H7 (cell line): Measurements from ENCODE around the gene METTL21C. TPM values are rescaled to one million over a fixed set of nuclear protein-coding genes. Genes with fewer than 3 reads are reported as not detected.

Experiments used
- DNase-seq: peaks from one replicate; pipeline ENCODE4 v3.0.0; 2012
- H3K27me3 ChIP-seq: 2 replicates; pipeline ENCODE4 v1.6.0; 2011; ENCODE audit warnings: mild to moderate bottlenecking, low read length; ENCODE audit not compliant: control insufficient read depth, insufficient read depth
- H3K36me3 ChIP-seq: replicated peaks from 2 replicates; pipeline ENCODE4 v1.5.1; 2011; ENCODE audit warnings: low read length; ENCODE audit not compliant: control insufficient read depth, insufficient read depth
- H3K4me3 ChIP-seq: 2 replicates; pipeline ENCODE4 v1.5.1; 2011; ENCODE audit warnings: low read depth, mild to moderate bottlenecking, control low read depth, low read length, moderate library complexity; ENCODE audit not compliant: insufficient read depth
- total RNA-seq: library from RNA; depleted of rRNA; stranded (reverse); fragments of >200 nt; shearing (Covaris generic); gene quantifications from 2 replicates; pipeline ENCODE4 v1.2.3, GENCODE V29; 2014; rRNA removed

METTL21C gene
- not detected in 2 replicates for total RNA-seq

DNA sequence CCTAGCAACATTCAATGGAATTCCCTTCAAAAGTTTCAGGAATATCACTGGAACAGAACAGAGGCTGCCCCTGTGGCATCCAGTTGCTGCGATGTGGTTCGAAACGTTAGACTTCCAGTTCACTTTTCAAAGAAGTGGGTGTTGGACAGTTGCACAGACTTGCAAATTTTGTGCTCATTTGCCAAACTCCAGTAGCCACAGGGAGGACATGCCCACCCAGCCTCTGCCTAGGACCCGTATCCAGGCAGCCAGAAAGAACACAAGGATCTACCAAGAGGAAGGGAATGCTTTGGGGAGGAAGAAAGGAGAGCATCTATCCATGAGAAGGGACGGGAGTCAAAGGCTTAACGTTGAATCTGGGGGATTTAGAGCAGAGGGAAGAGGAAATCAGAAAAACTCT is at the start of gene METTL21C:
TSS of gene METTL21C (minus strand) at position 108 of the 400 bp plus-strand sequence. CDS start 546 bp downstream, outside the sequence.
- Histone ChIP-seq H3K27me3 (no peaks in the 10 kb centered on the region), H3K36me3 (no peaks in the 10 kb centered on the region), H3K4me3 (no peak within 1 kb of the TSS)
- DNase-seq = no peak

GRCh38 chr13:102742506-102742905 is 47.7 kb upstream of the METTL21C start:
- no peaks in the 10 kb centered on the region for H3K27me3 ChIP-seq

GRCh38 chr13:102742101-102742500 is 47.3 kb upstream of the METTL21C start:
- Histone ChIP-seq H3K36me3 (no peaks in the 10 kb centered on the region), H3K27me3 (no peaks in the 10 kb centered on the region), H3K4me3 (no peak overlapping the region)
- no peak for DNase-seq

More at GRCh38 chr13:102742506-102742905, 47.7 kb upstream of the METTL21C start:
- Histone ChIP-seq H3K4me3 (no peak overlapping the region), H3K36me3 (no peaks in the 10 kb centered on the region)
- DNase-seq = no peak

DNA sequence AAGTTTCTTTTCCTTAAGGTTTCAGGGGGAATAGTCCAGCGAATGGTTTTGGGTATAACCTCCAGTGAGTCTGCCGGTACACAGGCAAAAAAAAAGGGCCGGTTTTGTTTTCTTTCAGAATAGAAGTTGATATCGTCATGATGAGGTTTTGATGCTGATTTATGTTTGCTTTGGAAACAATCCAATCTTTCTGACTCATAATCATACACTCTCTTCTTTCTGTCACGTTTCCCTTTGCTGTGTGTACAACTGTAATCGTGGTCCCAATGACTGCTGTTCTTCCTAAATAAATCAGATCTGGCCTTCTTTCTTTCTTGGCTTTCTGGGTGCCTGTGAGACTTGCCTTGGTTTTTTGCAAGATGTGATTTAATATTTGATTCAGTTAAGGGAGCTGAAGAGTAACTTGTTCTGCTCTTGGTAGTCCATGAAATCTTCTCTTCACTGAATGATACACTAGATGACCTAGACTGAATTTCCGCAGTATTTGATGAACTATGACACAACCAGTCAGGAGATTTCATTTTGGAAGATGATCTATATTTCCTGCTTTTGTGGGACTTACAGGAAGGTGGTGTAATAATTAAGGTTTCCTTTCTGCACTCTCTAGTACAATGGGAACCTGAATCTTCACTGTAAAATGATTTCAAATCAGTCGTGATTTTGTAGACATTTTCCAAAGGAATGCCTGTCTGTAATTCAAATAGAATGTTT is 34.9 kb upstream of the METTL21C start:
- no peaks in the 10 kb centered on the region for H3K36me3 ChIP-seq
- DNase-seq = no peak
- H3K4me3 ChIP-seq = no peak overlapping the region
- H3K27me3 ChIP-seq = no peaks in the 10 kb centered on the region

DNA sequence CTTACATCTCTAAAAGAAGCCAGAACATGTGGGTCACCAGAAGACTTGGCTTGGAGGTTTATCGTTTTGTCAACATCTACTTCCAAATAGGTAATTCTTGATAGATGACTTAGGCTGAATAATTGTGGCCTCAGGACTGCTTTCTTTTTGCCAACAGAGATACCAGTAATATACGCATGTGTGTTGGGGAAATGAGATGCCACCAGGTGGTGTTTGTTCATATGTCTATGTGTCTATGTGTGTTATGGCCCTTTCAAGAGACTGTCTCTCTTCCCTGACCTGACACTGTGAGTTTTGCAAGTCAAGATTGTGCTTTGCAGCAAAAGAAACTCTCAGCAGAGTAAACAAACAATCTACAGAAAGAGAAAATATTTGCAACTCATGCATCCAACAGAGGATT is 31.6 kb upstream of the METTL21C start:
- no peaks in the 10 kb centered on the region for H3K27me3 ChIP-seq
- no peaks in the 10 kb centered on the region for H3K36me3 ChIP-seq
- no peak overlapping the region for H3K4me3 ChIP-seq
- no peak for DNase-seq

- no peak for DNase-seq
- Histone ChIP-seq H3K27me3 (no peaks in the 10 kb centered on the region), H3K4me3 (no peak overlapping the region), H3K36me3 (no peaks in the 10 kb centered on the region)
Observed at GRCh38 chr13:102724923-102725322, 30.1 kb upstream of the METTL21C start.

GRCh38 chr13:102721800-102722231 is 27.0 kb upstream of the METTL21C start:
- no peak overlapping the region for H3K4me3 ChIP-seq
- no peaks in the 10 kb centered on the region for H3K36me3 ChIP-seq
- no peaks in the 10 kb centered on the region for H3K27me3 ChIP-seq
- DNase-seq = no peak

DNA sequence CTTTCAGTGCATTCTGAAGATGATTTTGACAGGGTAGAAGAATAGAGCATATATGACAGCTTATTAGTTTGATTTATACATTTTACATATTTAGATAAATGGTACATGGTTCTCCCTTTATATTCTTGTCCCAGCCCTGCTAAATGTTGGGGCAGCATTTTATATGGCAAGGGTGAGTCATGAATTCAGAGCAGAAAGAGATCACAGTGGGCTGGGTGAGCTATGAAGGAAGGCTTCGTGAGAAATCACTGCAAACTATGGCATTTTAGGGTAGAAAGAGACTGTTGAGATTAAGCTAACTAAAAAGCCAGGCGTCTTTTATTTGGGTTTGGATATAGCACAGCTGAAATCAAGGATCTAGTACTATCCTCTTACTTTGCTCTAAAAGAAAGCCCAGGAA is 23.9 kb upstream of the METTL21C start:
- Histone ChIP-seq H3K4me3 (no peak overlapping the region), H3K36me3 (no peaks in the 10 kb centered on the region), H3K27me3 (no peaks in the 10 kb centered on the region)
- DNase-seq = no peak

- no peaks in the 10 kb centered on the region for H3K27me3 ChIP-seq
- DNase-seq = no peak
- H3K36me3 ChIP-seq = no peaks in the 10 kb centered on the region
Observed at GRCh38 chr13:102715447-102715846, 20.6 kb upstream of the METTL21C start.

DNA sequence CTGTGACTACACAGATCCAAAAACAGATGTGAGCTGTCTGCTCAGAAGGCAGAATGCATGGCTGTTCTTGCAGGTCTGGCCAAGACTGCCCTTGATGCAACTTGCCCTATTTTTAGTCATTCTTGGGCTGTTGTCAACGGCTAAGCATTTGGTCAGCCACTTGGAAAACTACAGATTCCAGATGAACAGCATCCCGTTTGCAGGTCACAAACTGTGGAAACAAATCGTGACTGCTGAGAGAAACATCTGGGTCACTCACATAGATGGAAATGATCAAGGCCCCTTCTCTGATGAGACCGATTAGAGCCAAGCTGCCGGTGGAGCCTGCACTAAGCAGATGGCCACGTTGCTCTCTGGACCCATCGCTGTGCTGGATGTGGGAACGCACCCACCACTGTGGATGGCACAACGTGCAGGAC is 15.4 kb upstream of the METTL21C start:
- Histone ChIP-seq H3K27me3 (no peaks in the 10 kb centered on the region), H3K36me3 (no peaks in the 10 kb centered on the region), H3K4me3 (no peak overlapping the region)
- no peak for DNase-seq

More at GRCh38 chr13:102715447-102715846, 20.6 kb upstream of the METTL21C start:
- no peak overlapping the region for H3K4me3 ChIP-seq

DNA sequence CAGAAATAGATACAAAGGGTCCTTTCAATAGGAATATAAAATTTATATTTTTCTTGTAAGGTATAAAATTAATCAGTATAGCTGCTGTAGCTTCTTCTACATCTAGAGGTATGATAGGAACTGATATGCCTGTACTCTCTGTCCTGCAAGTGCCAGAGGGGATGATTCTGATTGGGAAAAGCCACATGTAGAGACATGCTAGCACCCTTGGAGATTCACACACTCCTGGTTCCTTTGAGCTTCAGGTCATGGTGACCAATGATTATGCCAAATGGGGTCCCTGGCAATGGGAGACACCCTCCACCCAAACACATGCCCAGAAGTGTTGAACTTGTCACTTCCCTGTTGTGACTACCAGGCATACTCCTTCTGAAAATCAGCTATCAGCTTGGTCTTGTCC is 14.7 kb upstream of the METTL21C start:
- no peak for DNase-seq
- no peak overlapping the region for H3K4me3 ChIP-seq
- H3K36me3 ChIP-seq = no peaks in the 10 kb centered on the region
- no peaks in the 10 kb centered on the region for H3K27me3 ChIP-seq

DNA sequence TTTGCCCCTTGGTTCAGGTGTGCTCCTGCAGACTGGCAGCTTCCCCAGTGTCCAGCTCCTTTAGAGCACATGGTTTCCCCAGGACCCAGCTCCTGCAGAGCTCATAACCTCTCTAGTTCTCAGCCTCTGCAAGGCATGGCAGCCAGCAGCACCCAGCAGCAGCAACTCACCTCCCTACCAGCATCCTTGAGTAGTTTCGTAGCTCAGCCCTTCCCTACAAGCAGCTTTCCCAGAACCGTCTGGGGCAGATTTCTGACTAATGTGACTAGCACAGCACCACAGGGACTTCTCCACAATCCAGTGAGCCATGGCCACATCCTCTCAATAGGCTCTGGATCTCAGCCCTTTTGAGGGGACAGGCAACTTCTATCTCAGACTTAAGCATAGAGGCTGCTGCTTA is 14.1 kb upstream of the METTL21C start:
- H3K4me3 ChIP-seq = no peak overlapping the region
- DNase-seq = no peak
- H3K36me3 ChIP-seq = no peaks in the 10 kb centered on the region
- H3K27me3 ChIP-seq = no peaks in the 10 kb centered on the region

DNA sequence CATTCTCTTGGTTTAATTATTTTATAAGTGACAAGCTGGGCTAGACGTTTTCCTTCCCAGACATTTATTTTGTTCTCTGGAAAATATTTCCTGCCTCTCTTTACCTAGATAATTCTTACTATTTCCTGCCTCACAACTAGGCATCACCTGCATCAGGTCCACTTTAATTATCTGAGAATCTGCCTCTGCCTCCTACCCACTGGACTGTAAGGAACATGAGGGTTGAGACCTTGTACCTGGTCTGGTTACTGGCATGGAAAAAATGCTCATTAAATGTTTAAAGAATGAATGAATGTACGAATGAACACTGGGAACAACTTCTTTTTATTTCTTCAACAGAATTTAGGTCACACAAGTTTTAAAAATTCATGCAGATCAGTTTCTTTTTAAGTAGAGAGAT is 13.4 kb upstream of the METTL21C start:
- Histone ChIP-seq H3K27me3 (no peaks in the 10 kb centered on the region), H3K4me3 (no peak overlapping the region), H3K36me3 (no peaks in the 10 kb centered on the region)
- no peak for DNase-seq

GRCh38 chr13:102707467-102707866 is 12.6 kb upstream of the METTL21C start:
- no peaks in the 10 kb centered on the region for H3K36me3 ChIP-seq
- no peak for DNase-seq
- no peak overlapping the region for H3K4me3 ChIP-seq
- no peaks in the 10 kb centered on the region for H3K27me3 ChIP-seq

DNA sequence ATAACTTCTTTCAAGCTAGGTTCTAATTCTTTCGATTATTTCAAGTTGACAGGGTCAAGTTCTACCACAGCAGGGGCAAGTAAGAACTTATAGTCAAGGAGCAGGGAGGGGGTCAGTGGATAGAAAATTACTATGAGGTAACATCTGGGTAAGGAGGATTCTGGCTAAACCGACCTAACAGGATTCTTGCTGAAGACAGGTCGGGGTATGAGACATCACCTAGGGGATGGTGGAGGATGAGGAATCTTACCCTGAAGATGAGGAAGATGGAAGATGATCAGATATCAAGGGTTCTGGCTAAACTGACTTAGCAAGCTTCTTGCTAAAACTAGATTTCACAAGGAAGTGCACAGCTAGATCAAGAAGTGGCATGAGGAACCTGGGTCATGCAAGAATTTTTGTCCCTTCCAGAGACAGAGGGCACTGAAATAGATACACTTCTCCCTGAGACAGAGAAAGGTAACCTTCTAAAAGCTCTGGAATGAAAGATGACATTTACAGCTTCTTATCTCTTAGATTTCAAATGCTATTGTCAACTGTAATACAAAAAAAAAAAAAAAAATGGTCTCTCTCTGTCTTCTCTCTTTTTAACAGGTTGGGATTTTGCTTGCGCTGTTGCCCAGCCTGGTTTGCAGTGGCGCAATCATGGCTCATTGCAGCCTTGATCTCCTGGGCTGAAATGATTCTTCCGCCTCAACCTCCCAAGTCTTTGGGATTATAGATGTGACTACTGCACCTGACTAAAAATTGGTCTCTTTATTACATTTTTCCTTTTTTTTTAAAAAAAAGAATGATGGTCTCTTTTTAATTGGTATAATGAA is 9.6 kb upstream of the METTL21C start:
- Histone ChIP-seq H3K27me3 (no peaks in the 10 kb centered on the region), H3K4me3 (no peak overlapping the region), H3K36me3 (no peaks in the 10 kb centered on the region)
- DNase-seq = no peak
